Measurements from ENCODE around the gene PRH2. TPM values are rescaled to one million over a fixed set of nuclear protein-coding genes. Genes with fewer than 3 reads are reported as not detected.

PRH2 gene
- total RNA-seq, 1 donor from 2014 or later = not detected

GRCh38 chr12:10960211-10960610 lies 31.2 kb downstream of the PRH2 start:
- ATAC-seq (no peak), DNase-seq (no peak)
- H3K27ac ChIP-seq = no peak overlapping the region
- H3K36me3 ChIP-seq = no peaks in the 10 kb centered on the region
- no peak overlapping the region for H3K4me3 ChIP-seq
- H3K4me1 ChIP-seq = no peaks in the 10 kb centered on the region
- intact Hi-C loops (cut with DNase I) = no loop called here
- no peaks in the 10 kb centered on the region for H3K9me3 ChIP-seq
- TF ChIP-seq CTCF (IDR thresholded peaks at IDR 0.05) = no peak
- no peaks in the 10 kb centered on the region for H3K27me3 ChIP-seq

GRCh38 chr12:10965476-10965875 lies 36.4 kb downstream of the PRH2 start:
- Histone ChIP-seq H3K27me3 (no peaks in the 10 kb centered on the region), H3K27ac (no peak overlapping the region), H3K9me3 (no peaks in the 10 kb centered on the region), H3K4me3 (no peak overlapping the region), H3K4me1 (no peaks in the 10 kb centered on the region), H3K36me3 (no peaks in the 10 kb centered on the region)
- intact Hi-C loops (cut with DNase I) = no loop called here
- DNase-seq (no peak), ATAC-seq (no peak)
- TF ChIP-seq CTCF (IDR thresholded peaks at IDR 0.05) = no peak

GRCh38 chr12:10966314-10966713 lies 37.3 kb downstream of the PRH2 start:
- intact Hi-C loops (cut with DNase I) = no loop called here
- H3K27me3 ChIP-seq = no peaks in the 10 kb centered on the region
- H3K4me3 ChIP-seq = no peak overlapping the region
- H3K36me3 ChIP-seq = no peaks in the 10 kb centered on the region
- no peak overlapping the region for H3K27ac ChIP-seq
- DNase-seq = no peak
- TF ChIP-seq CTCF (IDR thresholded peaks at IDR 0.05) = no peak
- ATAC-seq = no peak
- H3K9me3 ChIP-seq = no peaks in the 10 kb centered on the region
- H3K4me1 ChIP-seq = no peaks in the 10 kb centered on the region

- no peak for DNase-seq
- no peak for ATAC-seq
- Histone ChIP-seq H3K4me3 (no peak overlapping the region), H3K27me3 (no peaks in the 10 kb centered on the region), H3K27ac (no peak overlapping the region), H3K36me3 (no peaks in the 10 kb centered on the region), H3K9me3 (no peaks in the 10 kb centered on the region), H3K4me1 (no peaks in the 10 kb centered on the region)
- intact Hi-C loops (cut with DNase I) = no loop called here
- TF ChIP-seq CTCF (IDR thresholded peaks at IDR 0.05) = no peak
Measured at GRCh38 chr12:10967409-10967808, 38.4 kb downstream of the PRH2 start.

GRCh38 chr12:10968765-10969456 lies 39.9 kb downstream of the PRH2 start:
- H3K27me3 ChIP-seq = no peaks in the 10 kb centered on the region
- no peaks in the 10 kb centered on the region for H3K4me1 ChIP-seq
- H3K4me3 ChIP-seq = no peak overlapping the region
- no peaks in the 10 kb centered on the region for H3K9me3 ChIP-seq
- no peak for DNase-seq
- intact Hi-C loops (cut with DNase I) = no loop called here
- no peaks in the 10 kb centered on the region for H3K36me3 ChIP-seq
- peak; percentile 81 for ATAC-seq
- TF ChIP-seq CTCF (IDR thresholded peaks at IDR 0.05) = no peak
- no peak overlapping the region for H3K27ac ChIP-seq

GRCh38 chr12:10974965-10975364 lies 45.9 kb downstream of the PRH2 start:
- no peak for ATAC-seq
- Histone ChIP-seq H3K9me3 (no peaks in the 10 kb centered on the region), H3K4me3 (no peak overlapping the region), H3K36me3 (no peaks in the 10 kb centered on the region), H3K4me1 (no peaks in the 10 kb centered on the region), H3K27ac (no peak overlapping the region), H3K27me3 (no peaks in the 10 kb centered on the region)
- intact Hi-C loops (cut with DNase I) = no loop called here
- no peak for DNase-seq
- TF ChIP-seq CTCF (IDR thresholded peaks at IDR 0.05) = no peak
